Measurements from ENCODE around the gene MLH1. TPM values are rescaled to one million over a fixed set of nuclear protein-coding genes. Genes with fewer than 3 reads are reported as not detected.
"Not testable (repeated sequence)": the region's sequence is repeated elsewhere in the genome, so short reads cannot be mapped to it uniquely, and the experiment has no call there.

Gene MLH1
- polyA plus RNA-seq, result 27.4 TPM
- long read RNA-seq, donor 1, partial matches to known transcripts, result 0 of 1 reads
- long read RNA-seq, donor 1, other reads (novel, unspliced or antisense), result 0 of 1 reads
- long read RNA-seq, donor 2, partial matches to known transcripts, result 68 of 82 reads
- long read RNA-seq, donor 2, other reads (novel, unspliced or antisense), result 11 of 82 reads
- long read RNA-seq, donor 3, result 0 reads
- long read RNA-seq, donor 4, result 0 reads
- long read RNA-seq, donor 5, partial matches to known transcripts, result 34 of 43 reads
- long read RNA-seq, donor 5, other reads (novel, unspliced or antisense), result 5 of 43 reads
- long read RNA-seq, donor 6, partial matches to known transcripts, result 7 of 8 reads
- long read RNA-seq, donor 6, other reads (novel, unspliced or antisense), result 0 of 8 reads
- long read RNA-seq, donor 7, partial matches to known transcripts, result 16 of 17 reads
- long read RNA-seq, donor 7, other reads (novel, unspliced or antisense), result 0 of 17 reads
- long read RNA-seq, donor 8, partial matches to known transcripts, result 54 of 57 reads
- long read RNA-seq, donor 8, other reads (novel, unspliced or antisense), result 0 of 57 reads
- long read RNA-seq, donor 9, partial matches to known transcripts, result 0 of 1 reads
- long read RNA-seq, donor 9, other reads (novel, unspliced or antisense), result 0 of 1 reads
- long read RNA-seq, donor 10, partial matches to known transcripts, result 37 of 51 reads
- long read RNA-seq, donor 10, other reads (novel, unspliced or antisense), result 12 of 51 reads
- long read RNA-seq, donor 11, partial matches to known transcripts, result 70 of 71 reads
- long read RNA-seq, donor 11, other reads (novel, unspliced or antisense), result 0 of 71 reads

DNA sequence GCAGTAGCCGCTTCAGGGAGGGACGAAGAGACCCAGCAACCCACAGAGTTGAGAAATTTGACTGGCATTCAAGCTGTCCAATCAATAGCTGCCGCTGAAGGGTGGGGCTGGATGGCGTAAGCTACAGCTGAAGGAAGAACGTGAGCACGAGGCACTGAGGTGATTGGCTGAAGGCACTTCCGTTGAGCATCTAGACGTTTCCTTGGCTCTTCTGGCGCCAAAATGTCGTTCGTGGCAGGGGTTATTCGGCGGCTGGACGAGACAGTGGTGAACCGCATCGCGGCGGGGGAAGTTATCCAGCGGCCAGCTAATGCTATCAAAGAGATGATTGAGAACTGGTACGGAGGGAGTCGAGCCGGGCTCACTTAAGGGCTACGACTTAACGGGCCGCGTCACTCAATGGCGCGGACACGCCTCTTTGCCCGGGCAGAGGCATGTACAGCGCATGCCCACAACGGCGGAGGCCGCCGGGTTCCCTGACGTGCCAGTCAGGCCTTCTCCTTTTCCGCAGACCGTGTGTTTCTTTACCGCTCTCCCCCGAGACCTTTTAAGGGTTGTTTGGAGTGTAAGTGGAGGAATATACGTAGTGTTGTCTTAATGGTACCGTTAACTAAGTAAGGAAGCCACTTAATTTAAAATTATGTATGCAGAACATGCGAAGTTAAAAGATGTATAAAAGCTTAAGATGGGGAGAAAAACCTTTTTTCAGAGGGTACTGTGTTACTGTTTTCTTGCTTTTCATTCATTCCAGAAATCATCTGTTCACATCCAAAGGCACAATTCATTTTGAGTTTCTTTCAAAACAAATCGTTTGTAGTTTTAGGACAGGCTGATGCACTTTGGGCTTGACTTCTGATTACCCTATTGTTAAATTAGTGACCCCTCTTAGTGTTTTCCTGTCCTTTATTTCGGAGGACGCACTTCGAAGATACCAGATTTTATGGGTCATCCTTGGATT is at the start of gene MLH1:
Gene MLH1 (plus strand): TSS at position 193 of the 958 bp plus-strand sequence. CDS start 30 bp downstream, at position 223.
- Histone ChIP-seq H3K4me1 (ENCODE audit: control insufficient read depth, insufficient read depth, low read length) (peaks cover 22% of the 10 kb centered on the region), H3K27me3 (ENCODE audit: control insufficient read depth, insufficient read depth, low read length) (no peaks in the 10 kb centered on the region), H3K9me3 (ENCODE audit: control insufficient read depth, low read depth, low read length) (no peaks in the 10 kb centered on the region), H3K36me3 (ENCODE audit: control insufficient read depth, insufficient read depth, low read length) (peaks cover 30% of the 10 kb centered on the region), H3K4me3 (ENCODE audit: low read length) (peak within 1 kb of the TSS; percentile 76), H3K27ac (ENCODE audit: low read length) (peak within 1 kb of the TSS; percentile 97)
- DNase-seq, result peak; percentile 100
- 14% methylated on average over 4 of the region's 47 CpGs for WGBS (ENCODE audit: insufficient coverage, low lambda C conversion rate)

DNA sequence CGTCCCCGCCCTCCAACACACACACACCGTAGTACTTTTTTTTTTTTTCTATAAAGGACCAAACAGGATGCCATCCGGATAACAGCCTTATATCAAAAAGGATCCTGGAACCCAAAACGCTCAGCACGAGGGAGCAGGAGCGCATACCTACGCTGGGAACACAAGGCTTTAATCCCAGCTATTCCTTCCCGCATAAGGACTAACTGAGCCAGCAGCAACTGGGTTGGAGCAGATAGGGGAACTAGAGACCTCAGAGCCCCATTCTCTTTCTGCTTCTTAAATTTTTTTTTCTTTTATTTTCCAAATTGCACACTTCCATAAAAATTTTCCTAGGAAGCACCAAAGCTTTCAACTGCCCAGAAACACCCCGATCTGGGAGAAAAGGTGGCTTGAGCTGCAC is 49.7 kb upstream of the MLH1 start:
- WGBS (ENCODE audit: insufficient coverage, low lambda C conversion rate), result 52% methylated on average over 2 of the region's 10 CpGs
- H3K36me3 ChIP-seq (ENCODE audit: control insufficient read depth, insufficient read depth, low read length), result no peaks in the 10 kb centered on the region
- H3K4me1 ChIP-seq (ENCODE audit: control insufficient read depth, insufficient read depth, low read length), result peaks cover 9% of the 10 kb centered on the region
- H3K27me3 ChIP-seq (ENCODE audit: control insufficient read depth, insufficient read depth, low read length), result peaks cover 22% of the 10 kb centered on the region
- H3K4me3 ChIP-seq (ENCODE audit: low read length), result peak overlapping the region; percentile 64
- peaks cover 8% of the 10 kb centered on the region for H3K9me3 ChIP-seq (ENCODE audit: control insufficient read depth, low read depth, low read length)
- no peak for DNase-seq
- H3K27ac ChIP-seq (ENCODE audit: low read length), result peak overlapping the region; percentile 24

DNA sequence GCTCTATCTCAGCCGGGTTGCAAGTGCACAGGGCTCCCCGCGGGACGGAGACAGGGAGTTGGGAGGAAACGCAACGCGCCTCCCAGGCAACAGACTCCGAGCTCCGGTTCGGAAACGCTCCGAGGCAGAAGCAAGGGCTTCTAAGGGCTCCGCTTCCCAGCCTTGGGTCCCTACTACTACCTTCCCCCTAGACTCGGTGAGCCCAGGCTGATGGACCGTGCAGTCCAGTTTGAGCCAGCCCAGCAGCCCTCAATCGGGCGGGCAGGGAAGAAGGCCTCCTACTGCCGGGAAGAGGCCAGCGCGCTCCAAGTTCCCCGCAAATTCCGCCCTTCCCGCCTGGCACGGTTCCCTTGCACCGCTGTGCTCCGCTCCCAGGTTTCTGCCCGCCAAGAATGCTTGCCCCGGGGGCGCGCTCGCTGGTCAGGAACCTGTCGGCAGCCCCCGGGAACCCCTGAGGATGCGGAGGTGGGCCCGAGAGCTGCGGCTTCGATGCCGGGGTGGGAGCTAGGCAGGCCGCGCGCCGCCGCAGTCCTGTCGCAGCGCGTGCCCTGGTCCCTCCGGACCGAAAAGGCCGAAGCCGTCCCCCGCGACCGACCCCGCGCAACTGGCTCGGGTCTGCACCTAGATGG is 49.2 kb upstream of the MLH1 start:
- Histone ChIP-seq H3K27ac (ENCODE audit: low read length) (peak overlapping the region; percentile 24), H3K4me1 (ENCODE audit: control insufficient read depth, insufficient read depth, low read length) (peaks cover 9% of the 10 kb centered on the region), H3K27me3 (ENCODE audit: control insufficient read depth, insufficient read depth, low read length) (peaks cover 22% of the 10 kb centered on the region), H3K36me3 (ENCODE audit: control insufficient read depth, insufficient read depth, low read length) (no peaks in the 10 kb centered on the region), H3K9me3 (ENCODE audit: control insufficient read depth, low read depth, low read length) (peaks cover 8% of the 10 kb centered on the region), H3K4me3 (ENCODE audit: low read length) (peak overlapping the region; percentile 64)
- WGBS (ENCODE audit: insufficient coverage, low lambda C conversion rate), result no CpG with 5 or more reads among the region's 56 CpGs
- DNase-seq, result peak in 1 of 2 donors; percentile 73

GRCh38 chr3:36944641-36945270 is 48.6 kb upstream of the MLH1 start, which contains the start of gene TRANK1:
TSS of gene TRANK1 (minus strand) at chr3:36945054. CDS start at chr3:36944809, 245 bp downstream.
- Histone ChIP-seq H3K27ac (ENCODE audit: low read length) (peak within 1 kb of the TSS; percentile 24), H3K4me1 (ENCODE audit: control insufficient read depth, insufficient read depth, low read length) (peaks cover 9% of the 10 kb centered on the region)

DNA sequence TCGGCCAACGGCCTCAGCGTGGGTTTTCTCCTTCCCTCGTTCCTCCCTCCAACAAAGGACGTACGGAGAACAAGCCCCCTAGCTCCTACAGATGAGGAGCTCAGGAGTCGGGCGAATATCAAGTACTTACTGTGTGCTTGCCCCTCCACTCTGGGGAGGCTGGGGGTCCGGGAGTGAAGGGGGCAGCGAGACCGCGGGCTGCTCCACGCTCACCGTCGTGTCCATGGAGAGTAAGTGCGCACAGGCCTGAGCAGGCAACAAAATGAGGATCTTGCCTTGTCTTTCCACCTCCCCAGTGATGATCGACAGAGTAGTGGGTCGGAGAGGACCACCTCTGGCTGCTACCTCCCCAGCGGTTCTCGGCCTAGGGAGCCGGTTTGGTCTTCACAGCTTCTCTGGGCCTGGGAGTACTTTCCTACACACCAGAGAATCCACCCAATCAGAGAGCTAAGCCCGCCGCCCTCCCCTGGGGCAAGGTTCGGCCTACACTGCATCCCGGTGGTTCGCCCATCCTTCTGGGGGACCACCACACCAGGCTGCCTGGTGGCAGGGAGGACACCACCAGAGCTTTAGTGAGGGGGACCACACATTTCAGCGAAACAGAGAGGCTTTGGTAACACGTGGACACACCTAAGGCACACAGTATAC is 47.9 kb upstream of the MLH1 start:
- no peak overlapping the region for H3K27ac ChIP-seq (ENCODE audit: low read length)
- H3K9me3 ChIP-seq (ENCODE audit: control insufficient read depth, low read depth, low read length), result peaks cover 8% of the 10 kb centered on the region
- H3K4me1 ChIP-seq (ENCODE audit: control insufficient read depth, insufficient read depth, low read length), result peaks cover 9% of the 10 kb centered on the region
- H3K36me3 ChIP-seq (ENCODE audit: control insufficient read depth, insufficient read depth, low read length), result no peaks in the 10 kb centered on the region
- no CpG with 5 or more reads among the region's 28 CpGs for WGBS (ENCODE audit: insufficient coverage, low lambda C conversion rate)
- H3K4me3 ChIP-seq (ENCODE audit: low read length), result peak overlapping the region; percentile 64
- no peak for DNase-seq
- H3K27me3 ChIP-seq (ENCODE audit: control insufficient read depth, insufficient read depth, low read length), result peaks cover 22% of the 10 kb centered on the region

More at GRCh38 chr3:36944641-36945270, 48.6 kb upstream of the MLH1 start, which contains the start of gene TRANK1:
- Histone ChIP-seq H3K36me3 (ENCODE audit: control insufficient read depth, insufficient read depth, low read length) (no peaks in the 10 kb centered on the region), H3K4me3 (ENCODE audit: low read length) (peak within 1 kb of the TSS; percentile 64), H3K27me3 (ENCODE audit: control insufficient read depth, insufficient read depth, low read length) (peaks cover 22% of the 10 kb centered on the region), H3K9me3 (ENCODE audit: control insufficient read depth, low read depth, low read length) (peaks cover 8% of the 10 kb centered on the region)
- peak; percentile 43 to 57 for DNase-seq
- WGBS (ENCODE audit: insufficient coverage, low lambda C conversion rate), result no CpG with 5 or more reads among the region's 68 CpGs

GRCh38 chr3:36947814-36948213 is 45.5 kb upstream of the MLH1 start:
- peaks cover 22% of the 10 kb centered on the region for H3K27me3 ChIP-seq (ENCODE audit: control insufficient read depth, insufficient read depth, low read length)
- DNase-seq; H3K4me3 ChIP-seq (ENCODE audit: low read length); H3K4me1 ChIP-seq (ENCODE audit: control insufficient read depth, insufficient read depth, low read length); H3K9me3 ChIP-seq (ENCODE audit: control insufficient read depth, low read depth, low read length); H3K36me3 ChIP-seq (ENCODE audit: control insufficient read depth, insufficient read depth, low read length); H3K27ac ChIP-seq (ENCODE audit: low read length): not testable (repeated sequence)
- WGBS (ENCODE audit: insufficient coverage, low lambda C conversion rate), result 100% methylated on average over 1 of the region's 5 CpGs

DNA sequence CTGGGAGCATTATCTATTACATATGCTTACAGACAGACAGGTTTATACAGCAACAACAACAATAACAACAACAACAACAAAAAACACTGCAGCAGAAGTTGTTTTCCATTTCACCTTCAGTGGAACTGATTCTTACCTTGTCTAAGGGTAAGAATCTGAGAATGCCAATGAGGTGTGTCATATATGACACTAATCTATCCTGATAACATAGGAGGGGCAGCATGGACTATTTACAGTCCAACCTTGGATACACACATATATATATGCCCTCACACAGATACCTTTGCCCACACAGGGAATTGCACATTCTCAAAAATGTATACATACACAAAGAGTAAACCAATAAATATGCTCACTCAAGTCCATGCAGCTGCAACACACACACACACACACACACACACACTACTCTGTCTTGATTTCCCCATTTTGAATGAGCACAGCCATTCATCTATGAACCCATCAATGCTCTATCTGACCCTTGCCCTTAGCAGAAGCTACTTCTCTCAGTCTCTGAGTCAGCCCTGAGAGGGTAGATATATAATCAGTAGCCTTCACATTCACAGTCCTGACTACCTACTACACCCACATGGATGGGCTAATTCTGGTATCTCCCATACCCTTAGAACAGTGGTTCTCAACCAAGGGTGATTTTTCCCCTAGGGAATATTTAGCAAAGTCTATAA is 38.7 kb upstream of the MLH1 start:
- H3K9me3 ChIP-seq (ENCODE audit: control insufficient read depth, low read depth, low read length), result no peaks in the 10 kb centered on the region
- H3K36me3 ChIP-seq (ENCODE audit: control insufficient read depth, insufficient read depth, low read length), result no peaks in the 10 kb centered on the region
- H3K4me1 ChIP-seq (ENCODE audit: control insufficient read depth, insufficient read depth, low read length), result peaks cover 14% of the 10 kb centered on the region
- H3K27me3 ChIP-seq (ENCODE audit: control insufficient read depth, insufficient read depth, low read length), result no peaks in the 10 kb centered on the region
- H3K4me3 ChIP-seq (ENCODE audit: low read length), result no peak overlapping the region
- H3K27ac ChIP-seq (ENCODE audit: low read length), result peak overlapping the region; percentile 58
- DNase-seq, result peak in 1 of 2 donors; percentile 44

DNA sequence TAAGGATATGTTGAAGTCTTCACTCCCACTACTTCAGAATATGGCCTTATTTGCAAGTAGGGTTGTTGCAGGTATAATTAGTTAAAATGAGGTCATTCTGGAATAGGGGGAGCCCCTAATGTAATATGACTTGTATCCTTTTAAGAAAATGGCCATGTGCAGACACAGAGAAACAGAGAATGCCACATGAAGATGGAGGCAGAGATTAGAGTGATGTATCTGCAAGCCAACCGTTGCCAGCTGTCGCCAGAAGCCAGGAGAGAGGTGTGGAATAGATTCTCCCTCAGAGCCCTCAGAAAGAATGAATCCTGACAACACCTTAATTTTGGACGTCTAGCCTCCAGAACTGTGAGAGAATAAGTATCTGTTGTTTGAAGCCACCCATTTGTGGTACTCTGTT is 37.2 kb upstream of the MLH1 start:
- no peaks in the 10 kb centered on the region for H3K27me3 ChIP-seq (ENCODE audit: control insufficient read depth, insufficient read depth, low read length)
- no peaks in the 10 kb centered on the region for H3K36me3 ChIP-seq (ENCODE audit: control insufficient read depth, insufficient read depth, low read length)
- DNase-seq, result no peak
- no peaks in the 10 kb centered on the region for H3K9me3 ChIP-seq (ENCODE audit: control insufficient read depth, low read depth, low read length)
- H3K4me1 ChIP-seq (ENCODE audit: control insufficient read depth, insufficient read depth, low read length), result peaks cover 14% of the 10 kb centered on the region
- no CpG with 5 or more reads among the region's 3 CpGs for WGBS (ENCODE audit: insufficient coverage, low lambda C conversion rate)
- H3K4me3 ChIP-seq (ENCODE audit: low read length), result no peak overlapping the region
- H3K27ac ChIP-seq (ENCODE audit: low read length), result no peak overlapping the region
